Measurements from ENCODE around the gene NELFB. TPM values are rescaled to one million over a fixed set of nuclear protein-coding genes. Genes with fewer than 3 reads are reported as not detected.

Gene NELFB
- polyA plus RNA-seq, 1 donor (not counting 4 experiments of a cell fraction or from before 2014, with no cell fraction given) = 25.1 TPM

DNA sequence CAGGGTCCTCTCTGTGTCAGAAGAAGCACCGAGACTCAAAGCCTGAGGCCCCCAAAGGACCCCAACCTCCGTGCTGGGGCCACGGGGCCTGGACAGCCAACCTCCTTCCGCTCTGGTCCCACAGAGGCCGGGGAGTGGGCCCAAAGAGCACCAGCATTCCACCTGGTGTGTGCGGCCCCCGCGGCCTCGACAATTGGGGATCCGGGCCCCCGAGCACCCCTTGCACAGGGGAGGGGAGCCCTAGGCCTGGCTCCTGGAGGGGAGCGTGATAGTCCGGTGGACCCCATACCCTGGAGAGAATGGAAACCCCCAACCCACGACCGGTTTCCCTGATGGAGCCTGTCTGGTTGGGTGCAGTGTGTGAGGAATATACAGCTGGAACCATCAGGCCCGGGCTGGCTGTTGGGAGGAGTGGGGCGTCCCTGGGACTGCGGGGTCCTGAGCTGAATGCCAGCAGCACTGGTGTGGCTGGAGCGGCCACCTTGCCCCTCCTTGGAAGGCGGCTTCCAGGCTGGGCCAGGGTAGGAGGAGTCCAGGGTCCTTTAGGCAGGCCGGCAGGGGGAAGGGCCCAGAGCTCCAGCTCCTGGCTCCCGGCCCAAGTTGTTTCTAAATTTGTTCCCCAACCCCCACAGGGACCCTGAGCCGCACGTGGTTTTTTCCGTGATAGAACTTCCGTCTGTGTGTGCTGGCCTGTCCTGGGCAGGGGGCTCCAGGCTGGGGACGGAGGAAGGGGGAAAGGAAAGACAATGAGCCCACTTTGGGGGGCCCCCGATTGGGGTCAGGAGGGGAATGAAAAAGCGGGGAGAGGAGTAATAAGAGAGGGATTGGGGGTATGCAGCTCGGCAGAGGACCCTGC, 21.6 kb downstream of the NELFB start:
- H3K9ac ChIP-seq (ENCODE audit: control insufficient read depth, extremely low read depth, insufficient read depth, low read length) = no peak overlapping the region
- H3K79me2 ChIP-seq (ENCODE audit: control insufficient read depth, insufficient read depth, low read length) = peaks cover 25% of the 10 kb centered on the region
- no peak overlapping the region for H2AFZ ChIP-seq (ENCODE audit: control insufficient read depth, low read length)
- peaks cover 13 to 14% of the 10 kb centered on the region in 2 experiments for H3K36me3 ChIP-seq (ENCODE audit: control insufficient read depth in 2 of 2, extremely low read depth in 1 of 2, insufficient read depth in 2 of 2, low read length in 2 of 2)
- peak overlapping the region; percentile 77 for H3K4me2 ChIP-seq (ENCODE audit: control insufficient read depth, extremely low read depth, insufficient read depth, low read depth, low read length)
- dilution Hi-C loops (cut with MboI; ENCODE audit: extremely low pct_ligation_motif_present, low sequenced_read_pairs) = no loop called here
- peaks cover 6% of the 10 kb centered on the region for H4K20me1 ChIP-seq (ENCODE audit: control insufficient read depth, extremely low read depth, insufficient read depth, low read length)
- no peak for TF ChIP-seq EZH2 (IDR thresholded peaks at IDR 0.05; ENCODE audit: low read length)
- TF ChIP-seq, protein P1, sequence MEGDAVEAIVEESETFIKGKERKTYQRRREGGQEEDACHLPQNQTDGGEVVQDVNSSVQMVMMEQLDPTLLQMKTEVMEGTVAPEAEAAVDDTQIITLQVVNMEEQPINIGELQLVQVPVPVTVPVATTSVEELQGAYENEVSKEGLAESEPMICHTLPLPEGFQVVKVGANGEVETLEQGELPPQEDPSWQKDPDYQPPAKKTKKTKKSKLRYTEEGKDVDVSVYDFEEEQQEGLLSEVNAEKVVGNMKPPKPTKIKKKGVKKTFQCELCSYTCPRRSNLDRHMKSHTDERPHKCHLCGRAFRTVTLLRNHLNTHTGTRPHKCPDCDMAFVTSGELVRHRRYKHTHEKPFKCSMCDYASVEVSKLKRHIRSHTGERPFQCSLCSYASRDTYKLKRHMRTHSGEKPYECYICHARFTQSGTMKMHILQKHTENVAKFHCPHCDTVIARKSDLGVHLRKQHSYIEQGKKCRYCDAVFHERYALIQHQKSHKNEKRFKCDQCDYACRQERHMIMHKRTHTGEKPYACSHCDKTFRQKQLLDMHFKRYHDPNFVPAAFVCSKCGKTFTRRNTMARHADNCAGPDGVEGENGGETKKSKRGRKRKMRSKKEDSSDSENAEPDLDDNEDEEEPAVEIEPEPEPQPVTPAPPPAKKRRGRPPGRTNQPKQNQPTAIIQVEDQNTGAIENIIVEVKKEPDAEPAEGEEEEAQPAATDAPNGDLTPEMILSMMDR (optimal IDR thresholded peaks at IDR 0.05 in 1 of 3, IDR thresholded peaks at IDR 0.05 in 1 of 3, conservative IDR thresholded peaks at IDR 0.05 in 1 of 3; ENCODE audit: extremely low read depth in 1 of 3, insufficient read depth in 2 of 3, low read length in 3 of 3) = no peak
- no peaks in the 10 kb centered on the region for H3K9me3 ChIP-seq (ENCODE audit: control insufficient read depth, low read depth, low read length)
- FAIRE-seq = no peak
- H3K27ac ChIP-seq (ENCODE audit: control insufficient read depth, insufficient read depth, low read length) = no peak overlapping the region
- peaks cover 3% of the 10 kb centered on the region for H3K27me3 ChIP-seq (ENCODE audit: control insufficient read depth, extremely low read depth, insufficient read depth, low read length)
- peaks cover 27% of the 10 kb centered on the region for H3K4me1 ChIP-seq (ENCODE audit: control insufficient read depth, extremely low read depth, insufficient read depth, low read length)
- no peaks in the 10 kb centered on the region for H3K9me1 ChIP-seq (ENCODE audit: control insufficient read depth, extremely low read depth, insufficient read depth, low read length)
- H3K4me3 ChIP-seq (ENCODE audit: control insufficient read depth in 2 of 3, extremely low read depth in 1 of 3, insufficient read depth in 2 of 3, low read depth in 1 of 3, low read length in 3 of 3) = no peak overlapping the region
- no peak for DNase-seq (ENCODE audit: low read depth, low spot score)

DNA sequence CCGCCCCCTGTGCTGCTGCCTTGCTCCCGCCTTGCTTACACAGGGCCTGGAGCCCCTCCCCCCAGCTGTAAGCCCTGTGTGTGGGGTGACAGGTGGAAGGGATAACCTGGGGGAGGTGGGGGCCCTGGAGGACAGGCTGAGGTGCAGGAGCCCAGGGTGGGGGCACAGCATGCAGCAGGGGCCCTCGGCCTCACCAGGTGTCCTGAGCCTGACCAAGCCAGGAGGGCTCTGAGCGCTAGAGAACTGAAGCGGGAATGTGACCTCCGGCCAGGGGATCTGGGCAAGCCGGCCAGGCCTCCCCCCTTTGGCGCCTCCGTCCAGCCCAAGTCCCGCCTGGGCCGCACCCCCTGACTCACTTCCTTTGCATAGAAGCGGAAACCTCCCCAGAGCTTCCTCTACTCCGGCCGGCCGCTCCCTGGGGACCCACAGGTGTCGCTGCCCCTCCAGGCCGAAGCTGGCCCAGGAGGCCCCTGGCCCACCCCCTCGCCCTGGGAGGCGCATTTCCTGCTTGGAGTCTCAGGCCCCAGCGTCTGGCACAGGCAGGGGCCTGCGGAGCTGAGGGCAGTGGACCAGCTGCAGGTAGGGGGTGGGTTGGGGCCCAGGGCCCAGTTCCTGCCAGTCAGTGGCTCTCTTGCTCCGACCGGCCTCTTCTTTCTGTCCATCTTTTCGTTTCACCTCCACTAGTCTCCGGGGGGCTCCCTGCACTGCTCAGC, 22.4 kb downstream of the NELFB start, which contains the start of gene TOR4A:
Gene TOR4A, plus strand, starts transcription at position 398 of the 713 bp plus-strand sequence. CDS start 964 bp downstream, outside the sequence.
- DNase-seq (ENCODE audit: low read depth, low spot score) (no peak), FAIRE-seq (no peak)
- H3K27me3 ChIP-seq (ENCODE audit: control insufficient read depth, extremely low read depth, insufficient read depth, low read length) = peaks cover 3% of the 10 kb centered on the region
- H3K9me1 ChIP-seq (ENCODE audit: control insufficient read depth, extremely low read depth, insufficient read depth, low read length) = no peaks in the 10 kb centered on the region
- H3K4me1 ChIP-seq (ENCODE audit: control insufficient read depth, extremely low read depth, insufficient read depth, low read length) = peaks cover 23% of the 10 kb centered on the region
- H3K9me3 ChIP-seq (ENCODE audit: control insufficient read depth, low read depth, low read length) = no peaks in the 10 kb centered on the region
- no peak within 1 kb of the TSS for H2AFZ ChIP-seq (ENCODE audit: control insufficient read depth, low read length)
- H3K4me3 ChIP-seq (ENCODE audit: control insufficient read depth in 2 of 3, extremely low read depth in 1 of 3, insufficient read depth in 2 of 3, low read depth in 1 of 3, low read length in 3 of 3) = peak within 1 kb of the TSS; percentile 71 to 77 (median 74)
- TF ChIP-seq, protein P1 (optimal IDR thresholded peaks at IDR 0.05 in 1 of 3, IDR thresholded peaks at IDR 0.05 in 1 of 3, conservative IDR thresholded peaks at IDR 0.05 in 1 of 3; ENCODE audit: extremely low read depth in 1 of 3, insufficient read depth in 2 of 3, low read length in 3 of 3) = peak in 1 of 3 experiments; percentile 19
- TF ChIP-seq EZH2 (IDR thresholded peaks at IDR 0.05; ENCODE audit: low read length) = no peak
- dilution Hi-C loops (cut with MboI; ENCODE audit: extremely low pct_ligation_motif_present, low sequenced_read_pairs) = no loop called here
- peaks cover 25% of the 10 kb centered on the region for H3K79me2 ChIP-seq (ENCODE audit: control insufficient read depth, insufficient read depth, low read length)
- peaks cover 9 to 10% of the 10 kb centered on the region in 2 experiments for H3K36me3 ChIP-seq (ENCODE audit: control insufficient read depth in 2 of 2, extremely low read depth in 1 of 2, insufficient read depth in 2 of 2, low read length in 2 of 2)
- peak within 1 kb of the TSS; percentile 43 for H3K27ac ChIP-seq (ENCODE audit: control insufficient read depth, insufficient read depth, low read length)
- peak within 1 kb of the TSS; percentile 77 for H3K4me2 ChIP-seq (ENCODE audit: control insufficient read depth, extremely low read depth, insufficient read depth, low read depth, low read length)
- peaks cover 3% of the 10 kb centered on the region for H4K20me1 ChIP-seq (ENCODE audit: control insufficient read depth, extremely low read depth, insufficient read depth, low read length)
- peak within 1 kb of the TSS; percentile 81 for H3K9ac ChIP-seq (ENCODE audit: control insufficient read depth, extremely low read depth, insufficient read depth, low read length)
